ENCODE data around the gene TMEM106B. TPM values are rescaled to one million over a fixed set of nuclear protein-coding genes. Genes with fewer than 3 reads are reported as not detected.
A peak's percentile ranks its signal among the peaks of the same experiment; 100 is the strongest.

TMEM106B gene
- total RNA-seq, 2 experiments from 2014 or later, result 5.6 to 9.6 TPM

GRCh38 chr7:12290761-12291160, 79.7 kb downstream of the TMEM106B start:
- Histone ChIP-seq H3K79me2 (ENCODE audit: insufficient read depth, low read depth, low read length) (no peaks in the 10 kb centered on the region), H3K4me3 (ENCODE audit: low read depth, low read length, poor library complexity, severe bottlenecking) (no peak overlapping the region), H3K27ac (ENCODE audit: low read depth, low read length, poor library complexity, severe bottlenecking) (no peak overlapping the region), H3K4me1 (ENCODE audit: insufficient read depth, low read length, poor library complexity, severe bottlenecking) (no peaks in the 10 kb centered on the region), H4K20me1 (ENCODE audit: insufficient read depth, low read length) (no peaks in the 10 kb centered on the region), H3K9me3 (ENCODE audit: low read length) (no peaks in the 10 kb centered on the region), H3K4me2 (ENCODE audit: low read length) (no peak overlapping the region), H3K9me2 (ENCODE audit: insufficient read depth, low read length) (no peaks in the 10 kb centered on the region), H2AFZ (ENCODE audit: low read length) (no peak overlapping the region), H3K36me3 (ENCODE audit: insufficient read depth, low read length) (no peaks in the 10 kb centered on the region)
- POLR2A ChIA-PET, result no interaction called here
- intact Hi-C loops (cut with micrococcal nuclease; ENCODE audit: unreplicated experiment), result no loop called here
- no peak for TF ChIP-seq CTCF (conservative IDR thresholded peaks at IDR 0.05; ENCODE audit: low read length)
- TF ChIP-seq EZH2phosphoT487 (IDR thresholded peaks at IDR 0.05; ENCODE audit: borderline replicate concordance, low read depth, low read length), result no peak
- DNase-seq (ENCODE audit: low spot score), result no peak
- CTCF ChIA-PET (ENCODE audit: unreplicated experiment), result no interaction called here
- BruUV-seq (replicated peaks), result no TSS peak

DNA sequence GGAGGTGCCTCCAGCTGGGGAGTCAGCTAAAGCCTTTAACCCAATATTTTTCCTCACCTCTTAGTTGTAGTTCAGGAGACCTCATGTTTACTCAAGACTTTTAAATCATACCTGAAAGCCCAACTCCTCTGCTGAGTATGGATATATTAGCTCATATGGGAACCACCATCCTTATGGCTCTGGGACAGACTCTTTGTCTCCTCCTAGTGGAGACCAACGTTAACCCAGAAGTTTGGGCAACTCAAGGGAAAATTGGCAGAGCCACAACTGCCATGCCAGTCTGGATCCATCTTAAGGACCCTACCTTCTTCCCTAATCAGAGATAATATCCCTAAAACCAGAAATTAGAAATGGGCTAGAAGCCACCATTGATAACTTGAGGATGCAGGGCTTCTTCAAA, 80.8 kb downstream of the TMEM106B start:
- no peak for DNase-seq (ENCODE audit: low spot score)
- Histone ChIP-seq H3K4me2 (ENCODE audit: low read length) (no peak overlapping the region), H3K9me2 (ENCODE audit: insufficient read depth, low read length) (no peaks in the 10 kb centered on the region), H3K4me3 (ENCODE audit: low read depth, low read length, poor library complexity, severe bottlenecking) (no peak overlapping the region), H3K27ac (ENCODE audit: low read depth, low read length, poor library complexity, severe bottlenecking) (no peak overlapping the region), H3K4me1 (ENCODE audit: insufficient read depth, low read length, poor library complexity, severe bottlenecking) (no peaks in the 10 kb centered on the region), H4K20me1 (ENCODE audit: insufficient read depth, low read length) (no peaks in the 10 kb centered on the region), H2AFZ (ENCODE audit: low read length) (no peak overlapping the region), H3K36me3 (ENCODE audit: insufficient read depth, low read length) (no peaks in the 10 kb centered on the region), H3K9me3 (ENCODE audit: low read length) (no peaks in the 10 kb centered on the region), H3K79me2 (ENCODE audit: insufficient read depth, low read depth, low read length) (no peaks in the 10 kb centered on the region)
- CTCF ChIA-PET (ENCODE audit: unreplicated experiment), result no interaction called here
- TF ChIP-seq CTCF (conservative IDR thresholded peaks at IDR 0.05; ENCODE audit: low read length) (peak; percentile 68), EZH2phosphoT487 (IDR thresholded peaks at IDR 0.05; ENCODE audit: borderline replicate concordance, low read depth, low read length) (no peak)
- intact Hi-C loops (cut with micrococcal nuclease; ENCODE audit: unreplicated experiment), result no loop called here
- BruUV-seq (replicated peaks), result no TSS peak
- POLR2A ChIA-PET, result interaction anchor here (0.8 kb wide), 1 partner anchor 9 kb away, joined by 3 read pairs; no protein-coding TSS in a partner anchor

Other genes starting within 250 kb of the TMEM106B start
- gene VWDE, start 192.6 kb downstream of the TMEM106B start, total RNA-seq (2014; rRNA removed; shearing (Covaris generic)), result not detected in 2 replicates
- gene VWDE, start 192.6 kb downstream of the TMEM106B start, total RNA-seq (2022), result not detected in 2 replicates

All from OCI-LY7 (cell line).